HepG2 (cell line): ENCODE results near the gene BCAS2. TPM values are rescaled to one million over a fixed set of nuclear protein-coding genes. Genes with fewer than 3 reads are reported as not detected.
A peak's percentile ranks its signal among the peaks of the same experiment; 100 is the strongest.

Source experiments
- HOXD1 ChIP-seq: sonication (generic); formaldehyde crosslinking; IDR thresholded peaks from 2 replicates; pipeline ENCODE4 v1.5.0; 2020; ENCODE audit warnings: missing genetic modification reagents
- ISL2 ChIP-seq: sonication (generic); formaldehyde crosslinking; IDR thresholded peaks from 2 replicates; pipeline ENCODE4 v1.5.0; 2020; ENCODE audit warnings: missing genetic modification reagents
- MTF2 ChIP-seq: sonication (generic); formaldehyde crosslinking; IDR thresholded peaks from 2 replicates; pipeline ENCODE4 v1.5.0; 2020; ENCODE audit warnings: missing genetic modification reagents, borderline replicate concordance
- PAWR ChIP-seq: sonication (generic); formaldehyde crosslinking; IDR thresholded peaks from 2 replicates; pipeline ENCODE4 v1.4.0; 2020; ENCODE audit warnings: missing genetic modification reagents, mild to moderate bottlenecking, borderline replicate concordance
- PHF21A ChIP-seq: sonication (generic); formaldehyde crosslinking; IDR thresholded peaks from 2 replicates; pipeline ENCODE4 v1.5.0; 2020; ENCODE audit warnings: mild to moderate bottlenecking, missing genetic modification reagents
- RFXAP ChIP-seq: sonication (generic); formaldehyde crosslinking; IDR thresholded peaks from 2 replicates; pipeline ENCODE4 v1.4.0; 2020; ENCODE audit warnings: missing genetic modification reagents, borderline replicate concordance
- SMARCC2 ChIP-seq: fragments of 450-650 bp; IDR thresholded peaks from 2 replicates; pipeline ENCODE4 v1.6.1; 2017; ENCODE audit warnings: antibody characterized with exemption, mild to moderate bottlenecking
- TCF7L2 ChIP-seq: IDR thresholded peaks from 2 replicates; pipeline ENCODE4 v1.6.1; 2011; ENCODE audit warnings: mild to moderate bottlenecking, low read depth, low read length, moderate library complexity
- ZBTB21 ChIP-seq: sonication (generic); formaldehyde crosslinking; IDR thresholded peaks from 2 replicates; pipeline ENCODE4 v1.4.0; 2020; ENCODE audit warnings: missing genetic modification reagents
- ZNF101 ChIP-seq: sonication (generic); formaldehyde crosslinking; IDR thresholded peaks from 2 replicates; pipeline ENCODE4 v1.4.0; 2020; ENCODE audit warnings: mild to moderate bottlenecking, low read depth, missing genetic modification reagents, borderline replicate concordance
- ZNF136 ChIP-seq: sonication (generic); formaldehyde crosslinking; IDR thresholded peaks from 2 replicates; pipeline ENCODE4 v1.8.1; 2022; ENCODE audit warnings: low read depth, mild to moderate bottlenecking, moderate library complexity, missing genetic modification reagents
- ZNF160 ChIP-seq: sonication (generic); formaldehyde crosslinking; IDR thresholded peaks from 2 replicates; pipeline ENCODE4 v1.8.0; 2022; ENCODE audit warnings: mild to moderate bottlenecking, inconsistent platforms, missing genetic modification reagents
- ZNF326 ChIP-seq: sonication (generic); formaldehyde crosslinking; IDR thresholded peaks from 2 replicates; pipeline ENCODE4 v1.4.0; 2020; ENCODE audit warnings: missing genetic modification reagents, borderline replicate concordance
- ZNF550 ChIP-seq: sonication (generic); formaldehyde crosslinking; IDR thresholded peaks from 2 replicates; pipeline ENCODE4 v1.4.0; 2020; ENCODE audit warnings: mild to moderate bottlenecking, missing genetic modification reagents, borderline replicate concordance
- ZNF589 ChIP-seq: sonication (generic); formaldehyde crosslinking; conservative IDR thresholded peaks from 2 replicates; pipeline ENCODE4 v1.8.0; 2022; ENCODE audit warnings: mild to moderate bottlenecking, moderate library complexity, missing genetic modification reagents
- ZNF850 ChIP-seq: sonication (generic); formaldehyde crosslinking; conservative IDR thresholded peaks from 2 replicates; pipeline ENCODE4 v1.9.0; 2021; ENCODE audit warnings: mild to moderate bottlenecking, missing genetic modification reagents
- polyA plus RNA-seq, 8 experiments: library from polyadenylated mRNA; depleted of rRNA in 3 of 8; stranded (reverse) in 7 of 8; unstranded in 1 of 8; fragments of >200 nt; fragmentation: Illumina TruSeq in 4 of 8; extraction: Trizol in 4 of 8; gene quantifications; 2 replicates each; pipeline versions ENCODE4 v1.2.1 to v1.2.3, GENCODE V29; 2011 to 2016; ENCODE audit warnings: low read depth in 4 of 8, missing spikeins in 1 of 8, mixed read lengths in 1 of 8; ENCODE audit not compliant: insufficient read depth in 1 of 8
- total RNA-seq, 5 experiments: library from RNA; depleted of rRNA; stranded (reverse); fragments of >200 nt; fragmentation: Illumina TruSeq; extraction: Trizol; gene quantifications; 2 replicates each; pipeline ENCODE4 v1.2.3, GENCODE V29; 2016; ENCODE audit warnings: low read depth in 1 of 5
- TF ChIP-seq, protein P1 (sequence below): sonication (generic); formaldehyde crosslinking; IDR thresholded peaks from 2 replicates; pipeline ENCODE4 v1.4.0; 2020; ENCODE audit warnings: missing genetic modification reagents
- TF ChIP-seq, protein P2 (sequence below): sonication (generic); formaldehyde crosslinking; conservative IDR thresholded peaks from 2 replicates; pipeline ENCODE4 v1.4.0; 2020; ENCODE audit warnings: mild to moderate bottlenecking, missing genetic modification reagents, moderate library complexity
- TF ChIP-seq, protein P3 (sequence below): sonication (generic); formaldehyde crosslinking; IDR thresholded peaks from 2 replicates; pipeline ENCODE4 v1.5.1; 2020; ENCODE audit warnings: mild to moderate bottlenecking, missing genetic modification reagents, moderate library complexity
- TF ChIP-seq, protein P4 (sequence below), 2 experiments: sonication (generic) in 1 of 2; formaldehyde crosslinking in 1 of 2; IDR thresholded peaks; 2 replicates each; pipeline versions ENCODE4 v1.4.0 to v1.6.1; 2018 to 2020; ENCODE audit warnings: missing genetic modification reagents in 2 of 2, borderline replicate concordance in 1 of 2, low read depth in 1 of 2, mild to moderate bottlenecking in 1 of 2, missing biosample characterization in 1 of 2

Gene BCAS2
- total and polyA plus RNA-seq, 2 of the 13 experiments (the other 11 are each of a cell fraction or from before 2014, with no cell fraction given) = 18.0 to 47.4 TPM

DNA sequence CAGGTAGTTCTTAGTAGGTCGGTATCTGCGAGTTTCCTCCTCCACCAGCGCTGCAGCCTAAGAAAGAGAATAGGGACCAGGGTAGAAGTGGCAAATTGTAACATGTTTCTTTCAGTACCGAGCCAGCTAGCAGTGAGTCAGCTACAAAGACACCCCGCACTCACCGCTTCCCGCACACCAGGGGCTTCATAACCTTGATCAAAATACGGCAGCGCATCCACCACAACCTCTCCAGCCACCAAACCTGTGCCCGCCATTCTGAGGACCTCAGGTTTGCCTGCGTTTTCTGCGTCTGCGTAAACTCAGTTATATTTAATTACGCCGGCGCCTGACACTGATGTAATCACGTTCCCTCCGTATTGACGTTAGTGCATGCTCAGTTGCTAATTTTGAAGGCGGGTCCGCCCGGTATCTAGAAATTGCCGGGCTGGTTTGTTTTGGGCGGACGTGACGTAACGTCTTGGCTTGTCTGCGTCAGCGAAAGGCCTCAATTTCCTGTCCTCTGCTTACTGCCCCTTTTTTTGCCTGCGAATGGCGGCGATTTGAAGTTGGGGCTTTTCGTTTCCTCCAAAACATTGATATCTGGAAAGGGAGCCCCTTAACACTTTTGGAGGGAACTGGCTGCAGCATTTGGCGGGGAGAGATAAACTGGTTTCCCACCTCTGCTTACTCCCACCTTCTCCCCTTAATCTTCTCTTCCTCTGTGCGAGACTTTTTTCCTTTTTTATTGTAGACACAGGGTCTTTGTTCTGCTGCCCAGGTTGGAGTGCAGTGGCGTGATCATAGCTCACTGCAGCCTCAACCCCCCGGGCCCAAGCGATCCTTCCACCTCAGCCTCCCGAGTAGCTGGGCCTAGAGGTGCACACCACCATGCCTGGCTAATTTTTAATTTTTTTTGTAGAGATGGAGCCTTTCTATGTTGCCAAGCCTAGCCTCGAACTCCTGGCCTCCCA, at the start of gene BCAS2 (continued):
- TF ChIP-seq, protein P1, sequence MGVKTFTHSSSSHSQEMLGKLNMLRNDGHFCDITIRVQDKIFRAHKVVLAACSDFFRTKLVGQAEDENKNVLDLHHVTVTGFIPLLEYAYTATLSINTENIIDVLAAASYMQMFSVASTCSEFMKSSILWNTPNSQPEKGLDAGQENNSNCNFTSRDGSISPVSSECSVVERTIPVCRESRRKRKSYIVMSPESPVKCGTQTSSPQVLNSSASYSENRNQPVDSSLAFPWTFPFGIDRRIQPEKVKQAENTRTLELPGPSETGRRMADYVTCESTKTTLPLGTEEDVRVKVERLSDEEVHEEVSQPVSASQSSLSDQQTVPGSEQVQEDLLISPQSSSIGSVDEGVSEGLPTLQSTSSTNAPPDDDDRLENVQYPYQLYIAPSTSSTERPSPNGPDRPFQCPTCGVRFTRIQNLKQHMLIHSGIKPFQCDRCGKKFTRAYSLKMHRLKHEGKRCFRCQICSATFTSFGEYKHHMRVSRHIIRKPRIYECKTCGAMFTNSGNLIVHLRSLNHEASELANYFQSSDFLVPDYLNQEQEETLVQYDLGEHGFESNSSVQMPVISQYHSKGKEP (CRISPR knock-in tag) = no peak
- TF ChIP-seq RFXAP (CRISPR knock-in tag) = no peak
- no peak for TF ChIP-seq ZNF136 (CRISPR knock-in tag)
- TF ChIP-seq MTF2 = no peak
- TF ChIP-seq, protein P2, sequence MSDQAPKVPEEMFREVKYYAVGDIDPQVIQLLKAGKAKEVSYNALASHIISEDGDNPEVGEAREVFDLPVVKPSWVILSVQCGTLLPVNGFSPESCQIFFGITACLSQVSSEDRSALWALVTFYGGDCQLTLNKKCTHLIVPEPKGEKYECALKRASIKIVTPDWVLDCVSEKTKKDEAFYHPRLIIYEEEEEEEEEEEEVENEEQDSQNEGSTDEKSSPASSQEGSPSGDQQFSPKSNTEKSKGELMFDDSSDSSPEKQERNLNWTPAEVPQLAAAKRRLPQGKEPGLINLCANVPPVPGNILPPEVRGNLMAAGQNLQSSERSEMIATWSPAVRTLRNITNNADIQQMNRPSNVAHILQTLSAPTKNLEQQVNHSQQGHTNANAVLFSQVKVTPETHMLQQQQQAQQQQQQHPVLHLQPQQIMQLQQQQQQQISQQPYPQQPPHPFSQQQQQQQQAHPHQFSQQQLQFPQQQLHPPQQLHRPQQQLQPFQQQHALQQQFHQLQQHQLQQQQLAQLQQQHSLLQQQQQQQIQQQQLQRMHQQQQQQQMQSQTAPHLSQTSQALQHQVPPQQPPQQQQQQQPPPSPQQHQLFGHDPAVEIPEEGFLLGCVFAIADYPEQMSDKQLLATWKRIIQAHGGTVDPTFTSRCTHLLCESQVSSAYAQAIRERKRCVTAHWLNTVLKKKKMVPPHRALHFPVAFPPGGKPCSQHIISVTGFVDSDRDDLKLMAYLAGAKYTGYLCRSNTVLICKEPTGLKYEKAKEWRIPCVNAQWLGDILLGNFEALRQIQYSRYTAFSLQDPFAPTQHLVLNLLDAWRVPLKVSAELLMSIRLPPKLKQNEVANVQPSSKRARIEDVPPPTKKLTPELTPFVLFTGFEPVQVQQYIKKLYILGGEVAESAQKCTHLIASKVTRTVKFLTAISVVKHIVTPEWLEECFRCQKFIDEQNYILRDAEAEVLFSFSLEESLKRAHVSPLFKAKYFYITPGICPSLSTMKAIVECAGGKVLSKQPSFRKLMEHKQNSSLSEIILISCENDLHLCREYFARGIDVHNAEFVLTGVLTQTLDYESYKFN (CRISPR knock-in tag) = 0 out of 2 replicates have a peak, but pooled peaks have one; percentile 6
- TF ChIP-seq ZNF326 = no peak
- peak; percentile 99 for TF ChIP-seq ZBTB21 (CRISPR knock-in tag)
- no peak for TF ChIP-seq HOXD1
- no peak for TF ChIP-seq ZNF160 (CRISPR knock-in tag)
- TF ChIP-seq ZNF101 (CRISPR knock-in tag) = no peak
- TF ChIP-seq PHF21A (CRISPR knock-in tag) = peak; percentile 62; the same call in 1 of the 2 replicates
- TF ChIP-seq, protein P3, sequence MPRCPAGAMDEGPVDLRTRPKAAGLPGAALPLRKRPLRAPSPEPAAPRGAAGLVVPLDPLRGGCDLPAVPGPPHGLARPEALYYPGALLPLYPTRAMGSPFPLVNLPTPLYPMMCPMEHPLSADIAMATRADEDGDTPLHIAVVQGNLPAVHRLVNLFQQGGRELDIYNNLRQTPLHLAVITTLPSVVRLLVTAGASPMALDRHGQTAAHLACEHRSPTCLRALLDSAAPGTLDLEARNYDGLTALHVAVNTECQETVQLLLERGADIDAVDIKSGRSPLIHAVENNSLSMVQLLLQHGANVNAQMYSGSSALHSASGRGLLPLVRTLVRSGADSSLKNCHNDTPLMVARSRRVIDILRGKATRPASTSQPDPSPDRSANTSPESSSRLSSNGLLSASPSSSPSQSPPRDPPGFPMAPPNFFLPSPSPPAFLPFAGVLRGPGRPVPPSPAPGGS (CRISPR knock-in tag) = no peak
- no peak for TF ChIP-seq SMARCC2
- TF ChIP-seq TCF7L2 = no peak
- TF ChIP-seq PAWR (CRISPR knock-in tag) = no peak
- no peak for TF ChIP-seq ZNF850 (CRISPR knock-in tag)
- no peak for TF ChIP-seq ZNF589
- no peak for TF ChIP-seq ISL2 (CRISPR knock-in tag)
- TF ChIP-seq, protein P4, sequence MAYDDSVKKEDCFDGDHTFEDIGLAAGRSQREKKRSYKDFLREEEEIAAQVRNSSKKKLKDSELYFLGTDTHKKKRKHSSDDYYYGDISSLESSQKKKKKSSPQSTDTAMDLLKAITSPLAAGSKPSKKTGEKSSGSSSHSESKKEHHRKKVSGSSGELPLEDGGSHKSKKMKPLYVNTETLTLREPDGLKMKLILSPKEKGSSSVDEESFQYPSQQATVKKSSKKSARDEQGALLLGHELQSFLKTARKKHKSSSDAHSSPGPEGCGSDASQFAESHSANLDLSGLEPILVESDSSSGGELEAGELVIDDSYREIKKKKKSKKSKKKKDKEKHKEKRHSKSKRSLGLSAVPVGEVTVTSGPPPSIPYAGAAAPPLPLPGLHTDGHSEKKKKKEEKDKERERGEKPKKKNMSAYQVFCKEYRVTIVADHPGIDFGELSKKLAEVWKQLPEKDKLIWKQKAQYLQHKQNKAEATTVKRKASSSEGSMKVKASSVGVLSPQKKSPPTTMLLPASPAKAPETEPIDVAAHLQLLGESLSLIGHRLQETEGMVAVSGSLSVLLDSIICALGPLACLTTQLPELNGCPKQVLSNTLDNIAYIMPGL (CRISPR knock-in tag; IDR thresholded peaks at IDR 0.05; ENCODE audit: borderline replicate concordance in 1 of 2, low read depth in 1 of 2) = peak in 1 of 2 experiments; percentile 45; a peak in 2 of 4 replicates
- no peak for TF ChIP-seq ZNF550 (CRISPR knock-in tag)
